ENCODE data around the gene KREMEN2. TPM values are rescaled to one million over a fixed set of nuclear protein-coding genes. Genes with fewer than 3 reads are reported as not detected.
"Not testable (repeated sequence)": the region's sequence is repeated elsewhere in the genome, so short reads cannot be mapped to it uniquely, and the experiment has no call there.

Gene KREMEN2
- total RNA-seq, 1 experiment from 2014 or later, result 8.4 TPM

GRCh38 chr16:2928796-2929195, 35.3 kb upstream of the KREMEN2 start:
- no peaks in the 10 kb centered on the region for H3K9me3 ChIP-seq (ENCODE audit: insufficient read depth, low read depth)
- no peak overlapping the region for H3K27ac ChIP-seq
- no peaks in the 10 kb centered on the region for H3K79me2 ChIP-seq (ENCODE audit: low read depth)
- H4K20me1 ChIP-seq (ENCODE audit: insufficient read depth), result peaks cover 6% of the 10 kb centered on the region; the same call in 1 of the 2 replicates
- TF ChIP-seq CTCF (conservative IDR thresholded peaks at IDR 0.05) (no peak), EZH2 (IDR thresholded peaks at IDR 0.05; ENCODE audit: low read depth) (no peak)
- ChIA-PET CTCF (no interaction called here), POLR2A (ENCODE audit: unreplicated experiment) (no interaction called here)
- intact Hi-C loops (cut with micrococcal nuclease; ENCODE audit: unreplicated experiment), result no loop called here
- DNase-seq, result no peak
- H3K4me1 ChIP-seq (replicated peaks; ENCODE audit: insufficient read depth), result no peaks in the 10 kb centered on the region
- H3K36me3 ChIP-seq (ENCODE audit: low read depth), result no peaks in the 10 kb centered on the region
- H2AFZ ChIP-seq, result no peak overlapping the region
- peaks cover 12% of the 10 kb centered on the region; the same call in 1 of the 2 replicates for H3F3A ChIP-seq (ENCODE audit: insufficient read depth, low read depth)
- H3K27me3 ChIP-seq (ENCODE audit: insufficient read depth, low read depth), result no peaks in the 10 kb centered on the region
- no peaks in the 10 kb centered on the region for H3K9me2 ChIP-seq (ENCODE audit: insufficient read depth)
- no peak overlapping the region for H3K4me2 ChIP-seq
- no TSS peak for BruUV-seq (replicated peaks)
- no peak overlapping the region for H3K4me3 ChIP-seq

GRCh38 chr16:2929693-2930092, 34.4 kb upstream of the KREMEN2 start:
- no peak for DNase-seq
- Histone ChIP-seq H3K27me3 (ENCODE audit: insufficient read depth, low read depth) (no peaks in the 10 kb centered on the region), H3K4me2 (no peak overlapping the region), H3K4me3 (no peak overlapping the region), H3K36me3 (ENCODE audit: low read depth) (no peaks in the 10 kb centered on the region), H3F3A (ENCODE audit: insufficient read depth, low read depth) (peaks cover 12% of the 10 kb centered on the region; the same call in 1 of the 2 replicates), H4K20me1 (ENCODE audit: insufficient read depth) (peaks cover 6% of the 10 kb centered on the region; the same call in 1 of the 2 replicates), H3K9me3 (ENCODE audit: insufficient read depth, low read depth) (no peaks in the 10 kb centered on the region), H2AFZ (no peak overlapping the region), H3K9me2 (ENCODE audit: insufficient read depth) (no peaks in the 10 kb centered on the region), H3K27ac (no peak overlapping the region), H3K4me1 (replicated peaks; ENCODE audit: insufficient read depth) (no peaks in the 10 kb centered on the region), H3K79me2 (ENCODE audit: low read depth) (no peaks in the 10 kb centered on the region)
- CTCF ChIA-PET, result no interaction called here
- POLR2A ChIA-PET (ENCODE audit: unreplicated experiment), result interaction anchor here (0.5 kb wide), 1 partner anchor 177 kb away, joined by 3 read pairs; no protein-coding TSS in a partner anchor
- no TSS peak for BruUV-seq (replicated peaks)
- TF ChIP-seq CTCF (conservative IDR thresholded peaks at IDR 0.05) (no peak), EZH2 (IDR thresholded peaks at IDR 0.05; ENCODE audit: low read depth) (no peak)
- intact Hi-C loops (cut with micrococcal nuclease; ENCODE audit: unreplicated experiment), result no loop called here

GRCh38 chr16:2930236-2930635, 33.8 kb upstream of the KREMEN2 start:
- H3K79me2 ChIP-seq (ENCODE audit: low read depth), result no peaks in the 10 kb centered on the region
- TF ChIP-seq CTCF (conservative IDR thresholded peaks at IDR 0.05), result no peak
- TF ChIP-seq EZH2 (IDR thresholded peaks at IDR 0.05; ENCODE audit: low read depth), result no peak
- intact Hi-C loops (cut with micrococcal nuclease; ENCODE audit: unreplicated experiment), result no loop called here
- H3K9me2 ChIP-seq (ENCODE audit: insufficient read depth), result no peaks in the 10 kb centered on the region
- H3K27ac ChIP-seq, result no peak overlapping the region
- H2AFZ ChIP-seq, result no peak overlapping the region
- CTCF ChIA-PET, result no interaction called here
- no TSS peak for BruUV-seq (replicated peaks)
- no peaks in the 10 kb centered on the region for H3K36me3 ChIP-seq (ENCODE audit: low read depth)
- H3K4me3 ChIP-seq, result no peak overlapping the region
- H3F3A ChIP-seq (ENCODE audit: insufficient read depth, low read depth), result peaks cover 12% of the 10 kb centered on the region; the same call in 1 of the 2 replicates
- no peaks in the 10 kb centered on the region for H3K27me3 ChIP-seq (ENCODE audit: insufficient read depth, low read depth)
- H4K20me1 ChIP-seq (ENCODE audit: insufficient read depth), result peaks cover 6% of the 10 kb centered on the region; the same call in 1 of the 2 replicates
- POLR2A ChIA-PET (ENCODE audit: unreplicated experiment), result interaction anchor here (0.5 kb wide), 1 partner anchor 176 kb away, joined by 3 read pairs; no protein-coding TSS in a partner anchor
- DNase-seq, result no peak
- no peaks in the 10 kb centered on the region for H3K9me3 ChIP-seq (ENCODE audit: insufficient read depth, low read depth)
- H3K4me1 ChIP-seq (replicated peaks; ENCODE audit: insufficient read depth), result no peaks in the 10 kb centered on the region
- H3K4me2 ChIP-seq, result no peak overlapping the region

GRCh38 chr16:2931231-2931914, 32.7 kb upstream of the KREMEN2 start:
- H3K27ac ChIP-seq; H3K9me3 ChIP-seq (ENCODE audit: insufficient read depth, low read depth); BruUV-seq (replicated peaks); H3K9me2 ChIP-seq (ENCODE audit: insufficient read depth); H4K20me1 ChIP-seq (ENCODE audit: insufficient read depth); H3K36me3 ChIP-seq (ENCODE audit: low read depth); H3K4me2 ChIP-seq; POLR2A ChIA-PET (ENCODE audit: unreplicated experiment); intact Hi-C loops (cut with micrococcal nuclease; ENCODE audit: unreplicated experiment); H3K27me3 ChIP-seq (ENCODE audit: insufficient read depth, low read depth); CTCF ChIA-PET; H3K4me3 ChIP-seq; H3F3A ChIP-seq (ENCODE audit: insufficient read depth, low read depth); H3K4me1 ChIP-seq (replicated peaks; ENCODE audit: insufficient read depth); H3K79me2 ChIP-seq (ENCODE audit: low read depth); H2AFZ ChIP-seq; DNase-seq: not testable (repeated sequence)

Data from PC-9 (cell line).